Activated T-helper 1 cell treated with anti-CD3 and anti-CD28 coated beads, Interleukin-2, amount 50 U/mL, for 16 hours (primary cell): ENCODE data around the gene SLC29A3.

Experiments used
- DNase-seq, 2 donors: peaks; one replicate each; pipeline ENCODE4 v3.0.0-alpha.2; 2020; ENCODE audit warnings: low read depth in 1 of 2, low spot score in 1 of 2

SLC29A3 gene

GRCh38 chr10:71319800-71320392 is 837 bp downstream of the SLC29A3 start:
- no peak for DNase-seq

GRCh38 chr10:71320592-71320991 is 1.5 kb downstream of the SLC29A3 start:
- DNase-seq = no peak

- DNase-seq = no peak
Observed at GRCh38 chr10:71321386-71321785, 2.3 kb downstream of the SLC29A3 start.

- no peak for DNase-seq
Observed at GRCh38 chr10:71323407-71323806, 4.3 kb downstream of the SLC29A3 start.

- no peak for DNase-seq
Observed at GRCh38 chr10:71324743-71325142, 5.7 kb downstream of the SLC29A3 start.

- DNase-seq = no peak
Observed at GRCh38 chr10:71325267-71325666, 6.2 kb downstream of the SLC29A3 start.

- no peak for DNase-seq
Observed at GRCh38 chr10:71326464-71326881, 7.4 kb downstream of the SLC29A3 start.

- DNase-seq = no peak
Observed at GRCh38 chr10:71330789-71331404, 11.8 kb downstream of the SLC29A3 start.

GRCh38 chr10:71331736-71332135 is 12.7 kb downstream of the SLC29A3 start:
- no peak for DNase-seq

GRCh38 chr10:71332466-71332865 is 13.4 kb downstream of the SLC29A3 start:
- DNase-seq = no peak

- no peak for DNase-seq
Observed at GRCh38 chr10:71333129-71333887, 14.2 kb downstream of the SLC29A3 start.

GRCh38 chr10:71334221-71334791 is 15.2 kb downstream of the SLC29A3 start:
- DNase-seq = no peak

- no peak for DNase-seq
Observed at GRCh38 chr10:71335173-71335708, 16.2 kb downstream of the SLC29A3 start.

GRCh38 chr10:71336632-71337031 is 17.6 kb downstream of the SLC29A3 start:
- no peak for DNase-seq

GRCh38 chr10:71337219-71337701 is 18.2 kb downstream of the SLC29A3 start:
- no peak for DNase-seq

GRCh38 chr10:71338728-71339495 is 19.9 kb downstream of the SLC29A3 start:
- no peak for DNase-seq

- DNase-seq = no peak
Observed at GRCh38 chr10:71339796-71340589, 20.9 kb downstream of the SLC29A3 start.

GRCh38 chr10:71342573-71343391 is 23.7 kb downstream of the SLC29A3 start:
- DNase-seq = no peak

- DNase-seq = no peak
Observed at GRCh38 chr10:71343392-71343773, 24.3 kb downstream of the SLC29A3 start.
